ENCODE data around the gene NGF. TPM values are rescaled to one million over a fixed set of nuclear protein-coding genes. Genes with fewer than 3 reads are reported as not detected.

The NGF gene
- total RNA-seq, 4 donors from 2014 or later, result 2.9 to 7.5 (median 3.8) TPM

- Histone ChIP-seq H3K27me3 (peaks cover 0 to 34% (median 11%) of the 10 kb centered on the region in 4 donors), H3K4me3 (no peak overlapping the region), H3K36me3 (no peaks in the 10 kb centered on the region), H3K27ac (replicated peaks in 1 of 4) (no peak overlapping the region), H3K4me1 (peaks cover 7 to 21% (median 14%) of the 10 kb centered on the region in 4 donors), H3K9me3 (no peaks in the 10 kb centered on the region)
- intact Hi-C loops (cut with DNase I), result no loop called here
- WGBS, result 96% methylated on average over 2 of the region's 2 CpGs
- no peak for DNase-seq (ENCODE audit: extremely low spot score)
- TF ChIP-seq POLR2A (IDR thresholded peaks at IDR 0.05; ENCODE audit: low read depth) (no peak), POLR2AphosphoS5 (IDR thresholded peaks at IDR 0.05) (no peak), EP300 (IDR thresholded peaks at IDR 0.05) (no peak)
- TF ChIP-seq, protein P1, sequence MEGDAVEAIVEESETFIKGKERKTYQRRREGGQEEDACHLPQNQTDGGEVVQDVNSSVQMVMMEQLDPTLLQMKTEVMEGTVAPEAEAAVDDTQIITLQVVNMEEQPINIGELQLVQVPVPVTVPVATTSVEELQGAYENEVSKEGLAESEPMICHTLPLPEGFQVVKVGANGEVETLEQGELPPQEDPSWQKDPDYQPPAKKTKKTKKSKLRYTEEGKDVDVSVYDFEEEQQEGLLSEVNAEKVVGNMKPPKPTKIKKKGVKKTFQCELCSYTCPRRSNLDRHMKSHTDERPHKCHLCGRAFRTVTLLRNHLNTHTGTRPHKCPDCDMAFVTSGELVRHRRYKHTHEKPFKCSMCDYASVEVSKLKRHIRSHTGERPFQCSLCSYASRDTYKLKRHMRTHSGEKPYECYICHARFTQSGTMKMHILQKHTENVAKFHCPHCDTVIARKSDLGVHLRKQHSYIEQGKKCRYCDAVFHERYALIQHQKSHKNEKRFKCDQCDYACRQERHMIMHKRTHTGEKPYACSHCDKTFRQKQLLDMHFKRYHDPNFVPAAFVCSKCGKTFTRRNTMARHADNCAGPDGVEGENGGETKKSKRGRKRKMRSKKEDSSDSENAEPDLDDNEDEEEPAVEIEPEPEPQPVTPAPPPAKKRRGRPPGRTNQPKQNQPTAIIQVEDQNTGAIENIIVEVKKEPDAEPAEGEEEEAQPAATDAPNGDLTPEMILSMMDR (IDR thresholded peaks at IDR 0.05), result no peak
These were observed 3.9 kb upstream of the NGF start for GRCh38 chr1:115341948-115342347.

GRCh38 chr1:115340879-115341278 lies 2.8 kb upstream of the NGF start:
- no peak for DNase-seq (ENCODE audit: extremely low spot score)
- intact Hi-C loops (cut with DNase I), result no loop called here
- 56% methylated on average over 3 of the region's 3 CpGs for WGBS

DNA sequence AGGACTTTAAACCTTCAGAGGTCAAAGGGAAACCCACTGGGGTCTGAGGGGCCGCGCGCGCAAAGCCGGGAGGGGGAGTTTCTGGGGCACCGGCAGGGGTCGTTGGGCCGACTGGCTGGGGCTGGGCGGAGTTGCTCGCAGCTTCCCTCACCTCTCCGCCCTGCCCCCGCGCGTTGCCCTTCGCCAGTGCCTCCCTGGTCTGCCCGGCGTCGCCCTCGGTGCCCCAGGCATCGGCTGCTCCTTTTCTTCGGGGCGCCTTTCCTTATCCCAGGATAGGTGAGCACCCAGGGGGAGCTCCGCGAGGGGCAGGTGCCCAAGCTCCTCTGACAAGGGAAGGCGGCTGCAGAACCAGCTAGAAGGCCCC lies 390 bp upstream of the NGF start:
- peak overlapping the region; percentile 54 to 64 (median 55) for H3K4me3 ChIP-seq
- DNase-seq (ENCODE audit: extremely low spot score), result no peak
- H3K27me3 ChIP-seq, result peaks cover 0 to 32% (median 11%) of the 10 kb centered on the region in 4 donors
- no peaks in the 10 kb centered on the region for H3K36me3 ChIP-seq
- WGBS, result 49% methylated on average over 17 of the region's 25 CpGs
- no peaks in the 10 kb centered on the region for H3K9me3 ChIP-seq
- peak overlapping the region in 3 of 4 donors; percentile 69 to 75 (median 72) for H3K27ac ChIP-seq (replicated peaks in 1 of 4)
- TF ChIP-seq EP300 (IDR thresholded peaks at IDR 0.05), result no peak
- TF ChIP-seq, protein P1 (IDR thresholded peaks at IDR 0.05), result no peak
- TF ChIP-seq POLR2AphosphoS5 (IDR thresholded peaks at IDR 0.05), result no peak
- no peak for TF ChIP-seq POLR2A (IDR thresholded peaks at IDR 0.05; ENCODE audit: low read depth)
- intact Hi-C loops (cut with DNase I), result no loop called here
- peaks cover 7 to 33% (median 19%) of the 10 kb centered on the region in 4 donors for H3K4me1 ChIP-seq

More at GRCh38 chr1:115340879-115341278, 2.8 kb upstream of the NGF start:
- H3K27me3 ChIP-seq, result peaks cover 0 to 40% (median 11%) of the 10 kb centered on the region in 4 donors
- H3K4me3 ChIP-seq, result no peak overlapping the region
- H3K27ac ChIP-seq (replicated peaks in 1 of 4), result no peak overlapping the region
- H3K4me1 ChIP-seq, result peaks cover 7 to 27% (median 16%) of the 10 kb centered on the region in 4 donors
- H3K9me3 ChIP-seq, result no peaks in the 10 kb centered on the region
- TF ChIP-seq POLR2AphosphoS5 (IDR thresholded peaks at IDR 0.05) (no peak), EP300 (IDR thresholded peaks at IDR 0.05) (no peak), POLR2A (IDR thresholded peaks at IDR 0.05; ENCODE audit: low read depth) (no peak)
- TF ChIP-seq, protein P1 (IDR thresholded peaks at IDR 0.05), result no peak
- H3K36me3 ChIP-seq, result no peaks in the 10 kb centered on the region

- 63% methylated on average over 3 of the region's 19 CpGs for WGBS
- TF ChIP-seq POLR2A (IDR thresholded peaks at IDR 0.05; ENCODE audit: low read depth), result no peak
- TF ChIP-seq POLR2AphosphoS5 (IDR thresholded peaks at IDR 0.05), result no peak
- TF ChIP-seq EP300 (IDR thresholded peaks at IDR 0.05), result no peak
- TF ChIP-seq, protein P1 (IDR thresholded peaks at IDR 0.05), result no peak
- intact Hi-C loops (cut with DNase I), result no loop called here
These were observed 795 bp downstream of the NGF start for GRCh38 chr1:115337276-115337632.

GRCh38 chr1:115336741-115337140 lies 1.3 kb downstream of the NGF start:
- Histone ChIP-seq H3K4me1 (peaks cover 7 to 37% (median 26%) of the 10 kb centered on the region in 4 donors), H3K27ac (replicated peaks in 1 of 4) (peak overlapping the region in 1 of 4 donors; percentile 42), H3K9me3 (no peaks in the 10 kb centered on the region), H3K27me3 (peaks cover 0 to 30% (median 11%) of the 10 kb centered on the region in 4 donors), H3K4me3 (peak overlapping the region in 3 of 4 donors; percentile 54 to 64 (median 56)), H3K36me3 (no peaks in the 10 kb centered on the region)
- no peak for DNase-seq (ENCODE audit: extremely low spot score)
- 73% methylated on average over 3 of the region's 3 CpGs for WGBS
- intact Hi-C loops (cut with DNase I), result no loop called here
- TF ChIP-seq, protein P1 (IDR thresholded peaks at IDR 0.05), result no peak
- TF ChIP-seq POLR2A (IDR thresholded peaks at IDR 0.05; ENCODE audit: low read depth), result no peak
- TF ChIP-seq EP300 (IDR thresholded peaks at IDR 0.05), result no peak
- no peak for TF ChIP-seq POLR2AphosphoS5 (IDR thresholded peaks at IDR 0.05)

More at GRCh38 chr1:115337276-115337632, 795 bp downstream of the NGF start:
- peaks cover 0 to 30% (median 11%) of the 10 kb centered on the region in 4 donors for H3K27me3 ChIP-seq
- no peak for DNase-seq (ENCODE audit: extremely low spot score)
- peaks cover 7 to 37% (median 24%) of the 10 kb centered on the region in 4 donors for H3K4me1 ChIP-seq
- H3K36me3 ChIP-seq, result no peaks in the 10 kb centered on the region
- no peaks in the 10 kb centered on the region for H3K9me3 ChIP-seq
- H3K27ac ChIP-seq (replicated peaks in 1 of 4), result peak overlapping the region; percentile 58 to 75 (median 70)
- H3K4me3 ChIP-seq, result peak overlapping the region; percentile 54 to 64 (median 55)
